NOMO-1 (cell line): Measurements from ENCODE around the gene SERPINA9.
"Not testable (repeated sequence)": the region's sequence is repeated elsewhere in the genome, so short reads cannot be mapped to it uniquely, and the experiment has no call there.

Experiments used
- DNase-seq, 2 experiments: peaks; one replicate each; lab custom pipeline; 2025; ENCODE audit not compliant: unreplicated experiment in 2 of 2; lab: John Stamatoyannopoulos, UW

SERPINA9 gene

GRCh38 chr14:94486883-94487282, 10.9 kb upstream of the SERPINA9 start:
- no peak for DNase-seq

GRCh38 chr14:94485944-94486841, 10.2 kb upstream of the SERPINA9 start:
- DNase-seq: peak in 1 of 2 experiments; percentile 18

- DNase-seq: no peak
Observed at GRCh38 chr14:94484481-94484880, 8.5 kb upstream of the SERPINA9 start.

- DNase-seq: no peak
Observed at GRCh38 chr14:94483729-94484275, 7.8 kb upstream of the SERPINA9 start.

- DNase-seq: no peak
Observed at GRCh38 chr14:94483071-94483451, 7.1 kb upstream of the SERPINA9 start.

GRCh38 chr14:94482132-94483070, 6.4 kb upstream of the SERPINA9 start:
- not testable (repeated sequence) for DNase-seq

GRCh38 chr14:94481468-94482131, 5.6 kb upstream of the SERPINA9 start:
- DNase-seq: no peak

- DNase-seq: no peak
Observed at GRCh38 chr14:94480809-94481208, 4.8 kb upstream of the SERPINA9 start.

GRCh38 chr14:94478420-94478819, 2.4 kb upstream of the SERPINA9 start:
- no peak for DNase-seq

GRCh38 chr14:94474581-94475031, 1.4 kb downstream of the SERPINA9 start:
- no peak for DNase-seq

- DNase-seq: peak; percentile 60 to 79
Observed at GRCh38 chr14:94473666-94474410, 2.2 kb downstream of the SERPINA9 start.

GRCh38 chr14:94472842-94473241, 3.2 kb downstream of the SERPINA9 start:
- no peak for DNase-seq

GRCh38 chr14:94471045-94471444, 5.0 kb downstream of the SERPINA9 start:
- no peak for DNase-seq

GRCh38 chr14:94470311-94470710, 5.7 kb downstream of the SERPINA9 start:
- DNase-seq: no peak

- no peak for DNase-seq
Observed at GRCh38 chr14:94469261-94469660, 6.7 kb downstream of the SERPINA9 start.

- DNase-seq: no peak
Observed at GRCh38 chr14:94467728-94468520, 8.1 kb downstream of the SERPINA9 start.

- no peak for DNase-seq
Observed at GRCh38 chr14:94466706-94467370, 9.2 kb downstream of the SERPINA9 start.

- no peak for DNase-seq
Observed at GRCh38 chr14:94465042-94465441, 11.0 kb downstream of the SERPINA9 start.

- no peak for DNase-seq
Observed at GRCh38 chr14:94464290-94464689, 11.7 kb downstream of the SERPINA9 start.
